ENCODE results near the gene FADS2. TPM values are rescaled to one million over a fixed set of nuclear protein-coding genes. Genes with fewer than 3 reads are reported as not detected.

Gene FADS2
- total RNA-seq, 1 donor from 2014 or later = 315 TPM

- peaks cover 6% of the 10 kb centered on the region for H3K36me3 Mint-ChIP-seq (ENCODE audit: low read depth)
- H3K27me3 Mint-ChIP-seq (ENCODE audit: low read depth) = no peaks in the 10 kb centered on the region
- peak within 1 kb of the TSS; percentile 98 for H3K27ac Mint-ChIP-seq (ENCODE audit: unreplicated experiment)
- peak; percentile 83 for TF ChIP-seq CTCF (IDR thresholded peaks at IDR 0.05)
- peak within 1 kb of the TSS; percentile 96 for H3K4me3 Mint-ChIP-seq (ENCODE audit: unreplicated experiment)
- no peaks in the 10 kb centered on the region for H3K9me3 Mint-ChIP-seq (ENCODE audit: low read depth)
- DNase-seq (ENCODE audit: low spot score) = peak; percentile 97
- H3K4me1 Mint-ChIP-seq (ENCODE audit: low read depth) = peaks cover 18% of the 10 kb centered on the region
Observed at GRCh38 chr11:61816736-61817455, 11.2 kb upstream of the FADS2 start, which contains the start of gene FADS1. FADS1 (minus strand) TSS chr11:61817003; CDS start chr11:61816929, 74 bp downstream.

GRCh38 chr11:61817471-61818202 is 10.5 kb upstream of the FADS2 start:
- Mint-ChIP-seq H3K9me3 (ENCODE audit: low read depth) (no peaks in the 10 kb centered on the region), H3K36me3 (ENCODE audit: low read depth) (peaks cover 2% of the 10 kb centered on the region)
- TF ChIP-seq CTCF (IDR thresholded peaks at IDR 0.05) = no peak

DNA sequence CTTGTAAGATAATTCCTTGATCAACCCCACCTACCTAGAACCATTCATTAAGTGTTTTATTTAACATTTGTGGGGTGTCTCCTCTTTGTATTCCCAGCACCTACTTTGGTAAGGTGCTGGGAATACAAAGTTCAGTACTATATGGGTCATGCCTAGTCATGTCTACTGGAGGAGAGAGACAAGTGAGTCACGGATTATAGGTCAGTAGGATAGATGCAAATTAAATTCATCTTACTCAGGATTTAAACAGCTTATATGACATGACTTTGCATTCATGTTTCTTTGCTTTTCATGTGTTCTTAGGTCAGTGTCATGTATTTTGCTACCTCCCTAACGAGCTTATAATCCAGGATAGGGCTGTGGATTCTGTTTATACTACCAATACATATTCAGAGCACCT is 7.9 kb upstream of the FADS2 start:
- no peak overlapping the region for H3K27ac Mint-ChIP-seq (ENCODE audit: unreplicated experiment)
- H3K9me3 Mint-ChIP-seq (ENCODE audit: low read depth) = no peaks in the 10 kb centered on the region
- TF ChIP-seq CTCF (IDR thresholded peaks at IDR 0.05) = no peak
- no peaks in the 10 kb centered on the region for H3K27me3 Mint-ChIP-seq (ENCODE audit: low read depth)
- no peak overlapping the region for H3K4me3 Mint-ChIP-seq (ENCODE audit: unreplicated experiment)
- no peak for DNase-seq (ENCODE audit: low spot score)
- H3K36me3 Mint-ChIP-seq (ENCODE audit: low read depth) = no peaks in the 10 kb centered on the region
- peaks cover 8% of the 10 kb centered on the region for H3K4me1 Mint-ChIP-seq (ENCODE audit: low read depth)

More at GRCh38 chr11:61817471-61818202, 10.5 kb upstream of the FADS2 start:
- peak overlapping the region; percentile 85 for H3K27ac Mint-ChIP-seq (ENCODE audit: unreplicated experiment)
- H3K27me3 Mint-ChIP-seq (ENCODE audit: low read depth) = no peaks in the 10 kb centered on the region
- peak overlapping the region; percentile 96 for H3K4me3 Mint-ChIP-seq (ENCODE audit: unreplicated experiment)
- peak; percentile 4 for DNase-seq (ENCODE audit: low spot score)
- peaks cover 18% of the 10 kb centered on the region for H3K4me1 Mint-ChIP-seq (ENCODE audit: low read depth)

DNA sequence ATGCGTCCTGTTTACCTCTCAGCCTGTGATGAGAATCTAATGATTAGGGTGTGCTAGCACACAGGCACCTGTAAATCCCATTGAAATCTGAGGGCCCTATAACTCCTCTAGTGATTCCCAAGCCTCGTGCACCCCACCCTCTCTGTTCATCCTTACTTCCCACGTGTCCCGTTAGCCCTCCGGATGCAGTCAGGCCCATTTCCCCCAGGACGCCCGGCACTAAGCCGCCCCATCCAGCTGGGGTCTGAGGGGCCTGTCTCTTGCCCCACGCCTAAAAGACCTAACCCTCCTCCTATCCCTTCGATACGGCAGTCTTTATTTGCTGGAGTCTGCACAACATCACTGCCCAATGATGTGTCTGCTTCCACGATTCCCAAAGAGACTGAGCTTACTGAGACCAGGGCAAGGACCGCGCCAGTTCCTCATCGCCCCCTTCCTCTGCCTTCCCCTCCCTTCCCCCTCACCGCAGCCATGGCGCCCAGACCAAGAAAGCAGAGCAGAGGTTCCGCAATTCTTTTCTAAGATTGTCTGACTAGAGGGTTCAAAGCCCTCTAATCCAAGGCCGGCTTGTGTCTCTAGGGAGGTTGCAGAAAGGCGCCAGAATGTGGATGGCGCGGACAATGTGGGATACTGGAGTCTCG is 1.1 kb upstream of the FADS2 start:
- TF ChIP-seq CTCF (IDR thresholded peaks at IDR 0.05) = no peak
- Mint-ChIP-seq H3K4me3 (ENCODE audit: unreplicated experiment) (peak overlapping the region; percentile 90), H3K4me1 (ENCODE audit: low read depth) (peaks cover 39% of the 10 kb centered on the region), H3K27me3 (ENCODE audit: low read depth) (no peaks in the 10 kb centered on the region), H3K36me3 (ENCODE audit: low read depth) (no peaks in the 10 kb centered on the region), H3K27ac (ENCODE audit: unreplicated experiment) (peak overlapping the region; percentile 87), H3K9me3 (ENCODE audit: low read depth) (no peaks in the 10 kb centered on the region)
- DNase-seq (ENCODE audit: low spot score) = no peak

- Mint-ChIP-seq H3K36me3 (ENCODE audit: low read depth) (no peaks in the 10 kb centered on the region), H3K4me1 (ENCODE audit: low read depth) (peaks cover 46% of the 10 kb centered on the region), H3K4me3 (ENCODE audit: unreplicated experiment) (peak overlapping the region; percentile 90), H3K27ac (ENCODE audit: unreplicated experiment) (peak overlapping the region; percentile 93), H3K27me3 (ENCODE audit: low read depth) (no peaks in the 10 kb centered on the region), H3K9me3 (ENCODE audit: low read depth) (no peaks in the 10 kb centered on the region)
- no peak for TF ChIP-seq CTCF (IDR thresholded peaks at IDR 0.05)
- DNase-seq (ENCODE audit: low spot score) = no peak
Observed at GRCh38 chr11:61828379-61828628, 204 bp downstream of the FADS2 start.

Measured in chondrocyte (in vitro differentiated cells).